HUES48 (cell line): ENCODE measurements around the gene UGT1A3.

Source experiments
- H3K27ac ChIP-seq: one replicate; pipeline ENCODE4 v1.7.0; 2013; ENCODE audit warnings: low read depth, low read length, inconsistent platforms
- H3K27me3 ChIP-seq: 2 replicates; pipeline ENCODE4 v1.6.1; 2013; ENCODE audit warnings: mild to moderate bottlenecking, low read length; ENCODE audit not compliant: control insufficient read depth, insufficient read depth
- H3K36me3 ChIP-seq: 2 replicates; pipeline ENCODE4 v1.6.1; 2013; ENCODE audit warnings: low read length; ENCODE audit not compliant: control insufficient read depth, insufficient read depth
- H3K4me1 ChIP-seq: 2 replicates; pipeline ENCODE4 v1.6.1; 2013; ENCODE audit warnings: mild to moderate bottlenecking, low read length; ENCODE audit not compliant: control insufficient read depth, insufficient read depth
- H3K4me3 ChIP-seq: 2 replicates; pipeline ENCODE4 v1.5.1; 2013; ENCODE audit warnings: mild to moderate bottlenecking, low read depth, low read length
- H3K9ac ChIP-seq: 2 replicates; pipeline ENCODE4 v1.6.1; 2013; ENCODE audit warnings: mild to moderate bottlenecking, low read depth, low read length, moderate library complexity
- H3K9me3 ChIP-seq: 2 replicates; pipeline ENCODE4 v1.6.1; 2013; ENCODE audit warnings: low read length; ENCODE audit not compliant: control insufficient read depth, insufficient read depth

Gene UGT1A3

GRCh38 chr2:233817995-233818638 is 89.3 kb downstream of the UGT1A3 start:
- Histone ChIP-seq H3K36me3 (no peaks in the 10 kb centered on the region), H3K27me3 (no peaks in the 10 kb centered on the region), H3K9ac (no peak overlapping the region), H3K4me1 (no peaks in the 10 kb centered on the region), H3K4me3 (no peak overlapping the region), H3K9me3 (no peaks in the 10 kb centered on the region), H3K27ac (no peak overlapping the region)

GRCh38 chr2:233818639-233819621 is 90.1 kb downstream of the UGT1A3 start:
- Histone ChIP-seq H3K4me3 (no peak overlapping the region), H3K27ac (no peak overlapping the region), H3K9ac (no peak overlapping the region), H3K27me3 (no peaks in the 10 kb centered on the region), H3K4me1 (no peaks in the 10 kb centered on the region), H3K36me3 (no peaks in the 10 kb centered on the region), H3K9me3 (no peaks in the 10 kb centered on the region)

GRCh38 chr2:233819884-233820773 is 91.3 kb downstream of the UGT1A3 start:
- H3K4me3 ChIP-seq: no peak overlapping the region
- H3K27me3 ChIP-seq: no peaks in the 10 kb centered on the region
- H3K4me1 ChIP-seq: no peaks in the 10 kb centered on the region
- H3K9me3 ChIP-seq: no peaks in the 10 kb centered on the region
- H3K9ac ChIP-seq: no peak overlapping the region
- H3K27ac ChIP-seq: no peak overlapping the region
- no peaks in the 10 kb centered on the region for H3K36me3 ChIP-seq

- H3K4me3 ChIP-seq: no peak overlapping the region
- no peaks in the 10 kb centered on the region for H3K27me3 ChIP-seq
- H3K27ac ChIP-seq: no peak overlapping the region
- no peaks in the 10 kb centered on the region for H3K9me3 ChIP-seq
- no peak overlapping the region for H3K9ac ChIP-seq
- H3K36me3 ChIP-seq: no peaks in the 10 kb centered on the region
- no peaks in the 10 kb centered on the region for H3K4me1 ChIP-seq
These were observed 91.9 kb downstream of the UGT1A3 start for GRCh38 chr2:233820774-233821105.

GRCh38 chr2:233821196-233821595 is 92.4 kb downstream of the UGT1A3 start:
- no peak overlapping the region for H3K27ac ChIP-seq
- no peak overlapping the region for H3K9ac ChIP-seq
- no peaks in the 10 kb centered on the region for H3K36me3 ChIP-seq
- no peaks in the 10 kb centered on the region for H3K27me3 ChIP-seq
- no peaks in the 10 kb centered on the region for H3K4me1 ChIP-seq
- H3K9me3 ChIP-seq: no peaks in the 10 kb centered on the region
- H3K4me3 ChIP-seq: no peak overlapping the region

GRCh38 chr2:233821709-233822100 is 92.9 kb downstream of the UGT1A3 start:
- Histone ChIP-seq H3K9ac (no peak overlapping the region), H3K36me3 (no peaks in the 10 kb centered on the region), H3K4me3 (no peak overlapping the region), H3K4me1 (no peaks in the 10 kb centered on the region), H3K27ac (no peak overlapping the region), H3K9me3 (no peaks in the 10 kb centered on the region), H3K27me3 (no peaks in the 10 kb centered on the region)

GRCh38 chr2:233822101-233822771 is 93.4 kb downstream of the UGT1A3 start:
- no peaks in the 10 kb centered on the region for H3K27me3 ChIP-seq
- H3K9ac ChIP-seq: no peak overlapping the region
- no peak overlapping the region for H3K4me3 ChIP-seq
- H3K9me3 ChIP-seq: no peaks in the 10 kb centered on the region
- no peaks in the 10 kb centered on the region for H3K4me1 ChIP-seq
- H3K36me3 ChIP-seq: no peaks in the 10 kb centered on the region
- H3K27ac ChIP-seq: no peak overlapping the region
